Stimulated activated naive CD8-positive, alpha-beta T cell treated with anti-CD3 and anti-CD28 coated beads, Interleukin-15, Interleukin-2, amounts not matched to agents 100 U/mL and 50 U/mL, for 24 hours (primary cell): Measurements from ENCODE around the gene CCDC134.
"Not testable (repeated sequence)": the region's sequence is repeated elsewhere in the genome, so short reads cannot be mapped to it uniquely, and the experiment has no call there.

Source experiments
- ATAC-seq: fragments of 150-1000 bp; cut with Tn5 transposase; one replicate; pipeline ENCODE4 v1.10.0; 2021
- DNase-seq: peaks from one replicate; pipeline ENCODE4 v3.0.0; 2021

The CCDC134 gene

GRCh38 chr22:41844036-41844435, 43.6 kb downstream of the CCDC134 start:
- DNase-seq (no peak), ATAC-seq (no peak)

GRCh38 chr22:41844513-41844912, 44.0 kb downstream of the CCDC134 start:
- no peak for ATAC-seq
- DNase-seq, result no peak

GRCh38 chr22:41845380-41846267, 45.1 kb downstream of the CCDC134 start:
- no peak for ATAC-seq
- DNase-seq, result no peak

DNA sequence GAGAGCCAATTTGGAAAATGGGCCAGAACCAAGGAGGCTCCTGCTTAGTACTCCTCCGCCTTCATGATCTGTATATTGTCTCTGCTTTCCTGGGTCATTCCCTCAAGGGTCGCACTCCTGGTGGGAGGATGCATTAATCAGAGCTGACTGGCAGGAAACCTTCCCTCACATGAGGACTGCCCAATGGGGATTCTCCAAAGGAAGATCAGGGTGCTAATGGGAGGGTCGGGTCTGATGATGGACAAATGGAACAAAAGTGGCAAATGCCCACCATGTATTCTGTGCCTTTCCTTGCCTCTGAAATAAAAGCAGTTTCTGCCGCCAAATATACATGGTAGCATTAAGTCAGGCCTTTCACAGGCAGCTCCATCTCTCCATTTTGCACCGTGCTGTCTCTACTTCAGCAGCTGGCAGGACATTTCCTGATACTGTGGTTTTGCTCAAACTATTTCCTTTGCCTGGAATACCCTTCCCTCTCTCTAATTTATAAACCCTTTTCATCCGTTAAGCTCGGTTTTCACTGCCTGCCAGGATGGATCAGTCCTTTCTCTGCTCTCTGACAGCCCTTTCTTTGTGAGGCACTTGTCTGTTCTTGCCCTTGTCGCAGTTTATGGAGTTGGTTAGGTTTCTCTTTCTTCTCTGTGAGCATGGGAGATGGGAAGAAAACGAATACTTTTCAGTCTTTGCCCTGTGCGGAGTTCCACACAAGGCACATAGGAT, 45.9 kb downstream of the CCDC134 start:
- DNase-seq, result no peak
- ATAC-seq, result no peak

DNA sequence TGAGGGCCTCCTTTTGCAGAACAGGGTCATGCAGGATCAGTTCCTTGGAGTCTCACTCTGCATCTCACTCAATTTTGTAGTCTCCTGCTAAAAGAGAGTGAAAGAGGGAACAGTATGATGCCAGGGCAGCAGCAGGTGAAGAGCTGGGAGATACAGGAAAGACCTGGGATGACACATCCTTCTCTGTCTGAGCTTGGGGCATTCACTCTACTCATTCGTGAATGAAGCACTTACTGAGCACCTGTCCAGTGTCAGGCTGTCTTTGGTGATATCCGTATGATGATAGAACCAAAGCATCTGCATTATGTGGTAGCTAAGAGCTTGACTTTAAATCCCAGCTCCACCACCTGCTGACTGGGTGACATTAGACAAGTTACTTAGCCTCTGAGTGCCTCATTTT, 46.8 kb downstream of the CCDC134 start:
- DNase-seq (no peak), ATAC-seq (no peak)

DNA sequence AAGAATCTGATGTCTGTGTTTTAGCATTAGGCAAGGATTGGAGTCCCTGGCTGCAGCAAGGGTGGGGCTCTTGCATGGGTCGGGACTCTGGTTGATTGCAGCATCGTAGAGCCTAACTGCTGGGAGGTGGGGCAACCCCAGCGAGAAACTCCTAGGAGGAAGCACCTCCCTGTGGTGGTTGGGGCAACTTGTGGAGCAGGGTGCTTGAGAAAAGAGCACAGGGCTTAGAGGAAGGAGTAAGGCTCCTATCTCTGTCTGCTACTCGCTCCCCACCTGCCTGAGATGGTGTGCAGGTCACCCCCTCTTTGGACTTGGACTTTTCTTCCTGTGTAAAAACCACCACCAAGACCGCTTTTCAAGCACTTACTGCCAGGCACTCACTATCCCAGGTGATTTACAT, 48.0 kb downstream of the CCDC134 start:
- DNase-seq (no peak), ATAC-seq (peak; percentile 46)

GRCh38 chr22:41856469-41856868, 56.0 kb downstream of the CCDC134 start:
- DNase-seq (no peak), ATAC-seq (no peak)

GRCh38 chr22:41857155-41857859, 56.8 kb downstream of the CCDC134 start:
- ATAC-seq (peak; percentile 72), DNase-seq (peak; percentile 83)

DNA sequence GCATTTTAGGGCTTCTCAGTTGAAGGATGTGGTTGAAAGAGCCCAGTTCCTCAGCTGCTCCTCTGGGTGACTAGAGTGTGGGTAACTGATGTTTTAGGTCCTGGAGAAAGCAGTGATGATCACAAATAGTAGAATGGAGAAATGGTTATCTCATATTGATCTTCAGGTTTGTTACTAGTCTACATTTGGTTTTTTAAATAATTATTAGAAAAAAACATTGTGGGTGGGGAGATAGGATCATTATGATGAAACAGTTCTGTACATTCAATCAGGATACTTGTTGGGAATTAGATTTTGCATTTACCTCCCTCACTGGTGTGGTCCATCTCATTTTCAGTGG, 57.4 kb downstream of the CCDC134 start:
- DNase-seq (no peak), ATAC-seq (no peak)

GRCh38 chr22:41862160-41862529, 61.7 kb downstream of the CCDC134 start:
- ATAC-seq, result peak; percentile 46
- peak; percentile 58 for DNase-seq

- DNase-seq (peak; percentile 72), ATAC-seq (peak; percentile 81)
Observed at GRCh38 chr22:41862530-41863266, 62.2 kb downstream of the CCDC134 start.

DNA sequence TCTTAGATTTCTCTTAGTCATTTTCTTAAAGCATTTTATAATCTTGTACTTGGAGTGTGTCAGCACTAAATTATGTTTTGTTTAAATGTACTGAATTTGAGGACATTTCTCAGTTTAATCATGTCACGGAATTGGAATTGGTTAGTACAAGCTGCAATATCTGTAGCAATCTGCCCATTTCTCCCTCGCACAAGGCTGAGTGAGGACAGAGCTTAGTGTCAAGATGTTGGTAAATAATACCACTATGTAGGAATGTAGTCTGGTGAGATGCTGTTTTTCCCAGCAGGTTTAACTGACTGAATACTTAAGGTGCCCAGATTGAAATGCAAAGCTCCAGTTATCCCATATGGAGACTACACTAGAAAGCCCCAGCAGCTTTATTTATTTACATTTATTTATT, 63.0 kb downstream of the CCDC134 start:
- no peak for DNase-seq
- ATAC-seq, result no peak

- DNase-seq (no peak), ATAC-seq (no peak)
Observed at GRCh38 chr22:41868556-41868955, 68.1 kb downstream of the CCDC134 start.

GRCh38 chr22:41870081-41870480, 69.6 kb downstream of the CCDC134 start:
- not testable (repeated sequence) for ATAC-seq, DNase-seq

DNA sequence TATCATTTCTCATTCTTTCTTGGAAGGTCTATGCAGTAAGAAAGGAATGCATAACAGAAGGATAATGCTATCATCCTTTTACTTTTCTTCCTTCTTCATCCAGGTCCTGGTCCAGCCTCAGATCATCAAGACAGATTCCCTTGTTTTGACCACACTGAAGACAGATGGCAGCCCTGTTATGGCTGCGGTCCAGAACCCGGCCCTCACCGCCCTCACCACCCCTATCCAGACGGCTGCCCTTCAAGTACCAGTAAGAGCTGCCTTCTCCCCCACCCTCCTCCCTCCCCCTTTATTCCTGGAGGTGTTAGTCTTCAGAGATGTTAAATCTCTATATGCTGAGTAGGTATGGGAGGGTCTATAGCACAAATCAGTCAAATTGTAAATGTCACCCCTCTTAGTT, 70.3 kb downstream of the CCDC134 start:
- no peak for DNase-seq
- no peak for ATAC-seq

DNA sequence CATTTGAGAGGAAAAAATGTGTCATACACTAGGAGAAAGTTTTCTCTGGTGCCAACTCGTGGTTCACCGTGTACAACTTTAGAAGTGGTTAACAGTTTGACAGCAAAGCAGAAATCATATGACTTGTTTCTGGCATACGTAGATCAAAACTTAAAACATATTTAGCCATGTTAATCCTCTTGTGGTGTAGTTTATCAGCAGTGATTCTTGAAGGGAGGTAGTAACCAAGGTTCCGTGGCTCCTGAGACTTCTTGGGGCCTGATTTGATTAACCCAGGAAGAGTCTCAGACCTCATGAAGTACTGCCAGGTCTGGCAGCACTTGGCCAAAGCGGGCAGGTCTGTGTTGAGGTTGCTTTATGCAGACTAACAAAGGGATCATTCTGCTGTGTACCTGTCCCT, 72.9 kb downstream of the CCDC134 start:
- DNase-seq (peak; percentile 27), ATAC-seq (peak; percentile 84)

DNA sequence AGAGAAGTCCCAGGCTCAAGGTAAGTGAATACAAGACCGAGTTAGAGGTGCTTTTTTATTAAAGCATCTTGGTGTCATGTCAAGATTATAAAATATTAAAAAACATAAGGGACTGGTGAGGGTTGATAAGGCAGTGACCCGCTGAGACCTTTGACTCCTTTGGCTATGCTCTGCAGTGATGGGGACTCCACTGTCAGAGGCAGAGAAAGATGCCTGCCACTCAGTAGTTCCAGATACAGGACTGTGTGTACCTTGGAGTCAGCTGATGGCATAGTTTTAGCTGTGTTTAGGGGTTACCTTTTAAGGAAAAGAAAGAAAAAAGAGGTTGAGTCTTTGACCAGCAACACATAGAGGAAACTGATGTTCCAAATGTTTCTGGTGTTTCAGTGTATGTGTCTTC, 73.6 kb downstream of the CCDC134 start:
- DNase-seq (no peak), ATAC-seq (no peak)

DNA sequence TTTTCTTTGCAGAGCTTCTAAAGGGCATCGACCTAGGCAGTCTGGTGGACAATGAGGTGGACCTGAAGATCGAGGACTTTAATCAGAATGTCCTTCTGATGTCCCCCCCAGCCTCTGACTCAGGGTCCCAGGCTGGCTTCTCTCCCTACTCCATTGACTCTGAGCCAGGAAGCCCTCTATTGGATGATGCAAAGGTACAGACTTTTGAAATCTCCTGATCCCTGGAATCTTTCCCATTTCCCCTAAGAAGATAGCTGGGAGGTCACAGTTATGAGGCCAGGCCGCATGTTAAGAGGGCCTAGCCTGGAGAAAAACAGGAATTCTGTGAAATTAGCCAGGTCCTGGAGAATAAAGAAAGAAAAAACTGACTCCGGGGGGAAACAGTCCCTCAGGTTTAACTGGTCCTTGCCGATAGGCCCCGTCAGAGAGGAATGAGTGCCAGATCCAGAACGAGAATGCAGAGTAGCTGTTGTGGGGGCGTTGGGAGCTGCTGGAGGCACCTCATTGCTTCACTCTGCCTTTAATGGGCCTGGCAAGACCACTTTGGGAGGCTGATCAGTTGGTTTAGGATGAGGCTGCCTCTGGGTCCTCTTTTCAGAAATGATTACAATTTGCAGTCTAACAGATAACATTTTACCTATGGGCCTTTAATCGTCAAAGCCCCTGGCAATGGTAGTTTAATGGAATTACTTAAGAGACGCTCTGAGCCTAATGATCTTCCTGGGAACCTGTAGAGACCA, 75.2 kb downstream of the CCDC134 start:
- DNase-seq, result no peak
- no peak for ATAC-seq
